ENCODE data around the gene SIVA1. TPM values are rescaled to one million over a fixed set of nuclear protein-coding genes. Genes with fewer than 3 reads are reported as not detected.

The SIVA1 gene
- total RNA-seq, 3 donors from 2014 or later (not counting 1 experiment from before 2014, with no cell fraction given), result 59.7 to 74.8 (median 59.8) TPM

- Mint-ChIP-seq H3K4me1 (peaks cover 0 to 25% of the 10 kb centered on the region in 2 donors), H3K36me3 (no peaks in the 10 kb centered on the region), H3K27ac (no peak overlapping the region), H3K9me3 (no peaks in the 10 kb centered on the region), H3K27me3 (ENCODE audit: low read depth in 2 of 2) (no peaks in the 10 kb centered on the region), H3K4me3 (no peak overlapping the region)
- Histone ChIP-seq H3K4me1 (ENCODE audit: control insufficient read depth, insufficient read depth, low read length) (peaks cover 28% of the 10 kb centered on the region), H3K9me3 (ENCODE audit: control insufficient read depth, insufficient read depth, low read length) (no peaks in the 10 kb centered on the region), H3K27me3 (ENCODE audit: control insufficient read depth, insufficient read depth, low read length) (no peaks in the 10 kb centered on the region), H3K4me3 (ENCODE audit: low read length) (no peak overlapping the region), H3K36me3 (ENCODE audit: control insufficient read depth, insufficient read depth, low read length) (no peaks in the 10 kb centered on the region), H3K27ac (ENCODE audit: low read length) (no peak overlapping the region)
- no peak for ATAC-seq
- WGBS (ENCODE audit: insufficient coverage), result 89% methylated on average over 18 of the region's 18 CpGs
- intact Hi-C loops (cut with micrococcal nuclease), result no loop called here
- TF ChIP-seq CTCF (IDR thresholded peaks at IDR 0.05), result no peak
- no peak for DNase-seq
Observed at GRCh38 chr14:104804481-104805325, 51.8 kb downstream of the SIVA1 start.

- peaks cover 0 to 22% of the 10 kb centered on the region in 2 donors for H3K4me1 Mint-ChIP-seq
- Histone ChIP-seq H3K9me3 (ENCODE audit: control insufficient read depth, insufficient read depth, low read length) (no peaks in the 10 kb centered on the region), H3K27me3 (ENCODE audit: control insufficient read depth, insufficient read depth, low read length) (no peaks in the 10 kb centered on the region), H3K36me3 (ENCODE audit: control insufficient read depth, insufficient read depth, low read length) (no peaks in the 10 kb centered on the region), H3K4me1 (ENCODE audit: control insufficient read depth, insufficient read depth, low read length) (peaks cover 24% of the 10 kb centered on the region), H3K4me3 (ENCODE audit: low read length) (no peak overlapping the region), H3K27ac (ENCODE audit: low read length) (no peak overlapping the region)
- TF ChIP-seq CTCF (IDR thresholded peaks at IDR 0.05), result no peak
- no peak overlapping the region for H3K4me3 Mint-ChIP-seq
- no peak for ATAC-seq
- WGBS (ENCODE audit: insufficient coverage), result 60% methylated on average over 3 of the region's 3 CpGs
- DNase-seq, result no peak
- no peaks in the 10 kb centered on the region for H3K36me3 Mint-ChIP-seq
- H3K27ac Mint-ChIP-seq, result no peak overlapping the region
- H3K9me3 Mint-ChIP-seq, result no peaks in the 10 kb centered on the region
- intact Hi-C loops (cut with micrococcal nuclease), result no loop called here
- H3K27me3 Mint-ChIP-seq (ENCODE audit: low read depth in 2 of 2), result no peaks in the 10 kb centered on the region
Observed at GRCh38 chr14:104805326-104805678, 52.4 kb downstream of the SIVA1 start.

GRCh38 chr14:104805941-104806624 is 53.1 kb downstream of the SIVA1 start:
- Mint-ChIP-seq H3K27me3 (ENCODE audit: low read depth in 2 of 2) (no peaks in the 10 kb centered on the region), H3K9me3 (no peaks in the 10 kb centered on the region), H3K4me3 (no peak overlapping the region), H3K4me1 (peaks cover 0 to 21% of the 10 kb centered on the region in 2 donors), H3K36me3 (no peaks in the 10 kb centered on the region), H3K27ac (peak overlapping the region in 1 of 2 donors; percentile 26)
- H3K4me1 ChIP-seq (ENCODE audit: control insufficient read depth, insufficient read depth, low read length), result peaks cover 23% of the 10 kb centered on the region
- intact Hi-C loops (cut with micrococcal nuclease), result no loop called here
- DNase-seq (no peak), ATAC-seq (no peak)
- no peaks in the 10 kb centered on the region for H3K36me3 ChIP-seq (ENCODE audit: control insufficient read depth, insufficient read depth, low read length)
- 90% methylated on average over 14 of the region's 14 CpGs for WGBS (ENCODE audit: insufficient coverage)
- no peaks in the 10 kb centered on the region for H3K9me3 ChIP-seq (ENCODE audit: control insufficient read depth, insufficient read depth, low read length)
- no peaks in the 10 kb centered on the region for H3K27me3 ChIP-seq (ENCODE audit: control insufficient read depth, insufficient read depth, low read length)
- no peak overlapping the region for H3K27ac ChIP-seq (ENCODE audit: low read length)
- H3K4me3 ChIP-seq (ENCODE audit: low read length), result no peak overlapping the region
- no peak for TF ChIP-seq CTCF (IDR thresholded peaks at IDR 0.05)
